IMR-90 (cell line): Measurements from ENCODE around the gene MR1.

Experiments used
- BHLHE40 ChIP-seq: fragments of 150-350 bp; IDR thresholded peaks from 2 replicates; pipeline ENCODE4 v1.6.1; 2016; ENCODE audit warnings: mild to moderate bottlenecking, low read depth, low read length
- CEBPB ChIP-seq: IDR thresholded peaks from 2 replicates; pipeline ENCODE4 v1.6.1; 2012; ENCODE audit warnings: low read depth, low read length, improper control_type of control experiment
- CHD1 ChIP-seq: IDR thresholded peaks from 2 replicates; pipeline ENCODE4 v1.6.1; 2012; ENCODE audit warnings: low read depth, low read length, improper control_type of control experiment
- MXI1 ChIP-seq: IDR thresholded peaks from 2 replicates; pipeline ENCODE4 v1.6.1; 2012; ENCODE audit warnings: low read depth, mild to moderate bottlenecking, low read length, moderate library complexity, borderline replicate concordance
- NFE2L2 ChIP-seq: fragments of 150-350 bp; IDR thresholded peaks from 2 replicates; pipeline ENCODE4 v1.6.1; 2016; ENCODE audit warnings: low read depth, mild to moderate bottlenecking, low read length
- POLR2A ChIP-seq: IDR thresholded peaks from 2 replicates; pipeline ENCODE4 v1.6.1; 2012; ENCODE audit warnings: mild to moderate bottlenecking, low read depth, low read length
- RAD21 ChIP-seq: IDR thresholded peaks from 2 replicates; pipeline ENCODE4 v1.6.1; 2012; ENCODE audit warnings: low read length, improper control_type of control experiment
- RCOR1 ChIP-seq: IDR thresholded peaks from 2 replicates; pipeline ENCODE4 v1.6.1; 2012; ENCODE audit warnings: mild to moderate bottlenecking, low read length, improper control_type of control experiment; ENCODE audit not compliant: insufficient replicate concordance
- SMC3 ChIP-seq: fragments of 150-350 bp; IDR thresholded peaks from 2 replicates; pipeline ENCODE4 v1.6.1; 2016; ENCODE audit warnings: low read depth, mild to moderate bottlenecking, antibody characterized with exemption, low read length, moderate library complexity
- TF ChIP-seq, protein P1 (sequence below): conservative IDR thresholded peaks from 2 replicates; pipeline ENCODE4 v1.5.1; 2012; ENCODE audit warnings: mild to moderate bottlenecking, low read depth, low read length, improper control_type of control experiment

DNA sequence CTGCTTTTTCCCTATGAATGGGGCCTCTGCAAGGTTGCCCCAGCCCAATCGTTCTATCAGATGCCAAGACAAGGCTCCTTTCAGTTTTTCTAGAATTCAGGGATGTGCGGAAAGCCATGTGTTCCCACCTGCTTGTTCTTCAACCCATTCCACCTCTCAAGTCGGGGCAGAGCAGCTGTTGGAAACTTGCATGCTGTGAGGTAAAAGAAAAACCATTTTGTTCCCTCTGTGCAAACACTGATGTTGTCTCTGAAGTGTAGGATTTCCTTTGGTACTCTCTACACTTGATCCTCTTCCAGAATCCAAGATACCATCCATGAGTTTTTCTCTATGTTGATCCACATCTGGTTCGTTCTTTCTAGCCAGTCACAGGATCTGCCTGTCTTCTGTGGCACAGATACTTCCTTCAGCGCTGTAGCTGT is 62.0 kb downstream of the MR1 start:
- TF ChIP-seq MXI1: no peak
- TF ChIP-seq POLR2A: no peak
- no peak for TF ChIP-seq CEBPB
- TF ChIP-seq, protein P1, sequence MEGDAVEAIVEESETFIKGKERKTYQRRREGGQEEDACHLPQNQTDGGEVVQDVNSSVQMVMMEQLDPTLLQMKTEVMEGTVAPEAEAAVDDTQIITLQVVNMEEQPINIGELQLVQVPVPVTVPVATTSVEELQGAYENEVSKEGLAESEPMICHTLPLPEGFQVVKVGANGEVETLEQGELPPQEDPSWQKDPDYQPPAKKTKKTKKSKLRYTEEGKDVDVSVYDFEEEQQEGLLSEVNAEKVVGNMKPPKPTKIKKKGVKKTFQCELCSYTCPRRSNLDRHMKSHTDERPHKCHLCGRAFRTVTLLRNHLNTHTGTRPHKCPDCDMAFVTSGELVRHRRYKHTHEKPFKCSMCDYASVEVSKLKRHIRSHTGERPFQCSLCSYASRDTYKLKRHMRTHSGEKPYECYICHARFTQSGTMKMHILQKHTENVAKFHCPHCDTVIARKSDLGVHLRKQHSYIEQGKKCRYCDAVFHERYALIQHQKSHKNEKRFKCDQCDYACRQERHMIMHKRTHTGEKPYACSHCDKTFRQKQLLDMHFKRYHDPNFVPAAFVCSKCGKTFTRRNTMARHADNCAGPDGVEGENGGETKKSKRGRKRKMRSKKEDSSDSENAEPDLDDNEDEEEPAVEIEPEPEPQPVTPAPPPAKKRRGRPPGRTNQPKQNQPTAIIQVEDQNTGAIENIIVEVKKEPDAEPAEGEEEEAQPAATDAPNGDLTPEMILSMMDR: no peak
- no peak for TF ChIP-seq RAD21
- TF ChIP-seq SMC3: no peak
- TF ChIP-seq BHLHE40: no peak
- no peak for TF ChIP-seq RCOR1
- TF ChIP-seq NFE2L2: no peak
- TF ChIP-seq CHD1: no peak
